Activated T-helper 2 cell treated with anti-CD3 and anti-CD28 coated beads, Interferon-gamma antibody, Interleukin-2, Interleukin-4, amounts not matched to agents 10 μg/mL and 5 μg/mL and 100 μg/mL, durations not matched to agents 14 hours and 24 hours and 36 hours (primary cell): Measurements from ENCODE around the gene ABCG1. TPM values are rescaled to one million over a fixed set of nuclear protein-coding genes. Genes with fewer than 3 reads are reported as not detected.

ENCODE experiments used
- DNase-seq: peaks from one replicate; pipeline ENCODE4 v3.0.0; 2021; ENCODE audit warnings: low spot score
- H3K27ac Mint-ChIP-seq: one replicate; pipeline ENCODE4 v1.8.0; 2021; ENCODE audit warnings: mixed read lengths
- H3K27me3 Mint-ChIP-seq: one replicate; pipeline ENCODE4 v1.8.0; 2021; ENCODE audit warnings: low read depth, mixed read lengths
- H3K36me3 Mint-ChIP-seq: one replicate; pipeline ENCODE4 v1.8.0; 2021; ENCODE audit warnings: low read depth, mixed read lengths
- H3K4me1 Mint-ChIP-seq: one replicate; pipeline ENCODE4 v1.8.0; 2021; ENCODE audit warnings: low read depth, mixed read lengths
- H3K4me3 Mint-ChIP-seq: one replicate; pipeline ENCODE4 v1.8.0; 2021; ENCODE audit warnings: low read depth, mild to moderate bottlenecking, moderate library complexity, mixed read lengths
- H3K9me3 Mint-ChIP-seq: one replicate; pipeline ENCODE4 v1.8.0; 2021; ENCODE audit warnings: mixed read lengths
- intact Hi-C: fragments of 100-400 bp; cut with micrococcal nuclease; formaldehyde crosslinking; loops from one replicate; pipeline ENCODE4 v1.15.1; 2023
- total RNA-seq: library from RNA; stranded (reverse); gene quantifications from 2 replicates; pipeline ENCODE4 v1.2.3, GENCODE V29; 2022

Gene ABCG1
- total RNA-seq, 1 donor from 2014 or later = 5.7 TPM

GRCh38 chr21:42301371-42302075 is 82.6 kb downstream of the ABCG1 start:
- intact Hi-C loops = no loop called here
- DNase-seq = no peak
- H3K4me1 Mint-ChIP-seq = peaks cover 12% of the 10 kb centered on the region
- no peak overlapping the region for H3K4me3 Mint-ChIP-seq
- peaks cover under 1% of the 10 kb centered on the region for H3K27me3 Mint-ChIP-seq
- H3K36me3 Mint-ChIP-seq = no peaks in the 10 kb centered on the region
- H3K27ac Mint-ChIP-seq = no peak overlapping the region
- no peaks in the 10 kb centered on the region for H3K9me3 Mint-ChIP-seq

- Mint-ChIP-seq H3K36me3 (no peaks in the 10 kb centered on the region), H3K27me3 (peaks cover 6% of the 10 kb centered on the region), H3K9me3 (no peaks in the 10 kb centered on the region), H3K27ac (no peak overlapping the region), H3K4me1 (peaks cover 12% of the 10 kb centered on the region), H3K4me3 (no peak overlapping the region)
- DNase-seq = no peak
- intact Hi-C loops = no loop called here
Measured at GRCh38 chr21:42302076-42302650, 83.2 kb downstream of the ABCG1 start.

GRCh38 chr21:42302794-42303193 is 83.9 kb downstream of the ABCG1 start:
- DNase-seq = no peak
- Mint-ChIP-seq H3K9me3 (no peaks in the 10 kb centered on the region), H3K4me1 (peaks cover 12% of the 10 kb centered on the region), H3K4me3 (no peak overlapping the region), H3K36me3 (no peaks in the 10 kb centered on the region), H3K27ac (no peak overlapping the region), H3K27me3 (peaks cover 8% of the 10 kb centered on the region)
- intact Hi-C loops = no loop called here

- intact Hi-C loops = no loop called here
- Mint-ChIP-seq H3K36me3 (no peaks in the 10 kb centered on the region), H3K27ac (no peak overlapping the region), H3K4me1 (peaks cover 12% of the 10 kb centered on the region), H3K4me3 (no peak overlapping the region), H3K27me3 (peaks cover 8% of the 10 kb centered on the region), H3K9me3 (no peaks in the 10 kb centered on the region)
- no peak for DNase-seq
Measured at GRCh38 chr21:42303443-42303842, 84.5 kb downstream of the ABCG1 start.

GRCh38 chr21:42304556-42305454 is 85.9 kb downstream of the ABCG1 start:
- Mint-ChIP-seq H3K27me3 (peaks cover 8% of the 10 kb centered on the region), H3K9me3 (no peaks in the 10 kb centered on the region), H3K4me1 (peaks cover 6% of the 10 kb centered on the region), H3K36me3 (no peaks in the 10 kb centered on the region), H3K4me3 (no peak overlapping the region), H3K27ac (no peak overlapping the region)
- DNase-seq = no peak
- intact Hi-C loops = no loop called here

- no peak overlapping the region for H3K27ac Mint-ChIP-seq
- H3K4me1 Mint-ChIP-seq = peaks cover 2% of the 10 kb centered on the region
- no peak overlapping the region for H3K4me3 Mint-ChIP-seq
- no peak for DNase-seq
- no peaks in the 10 kb centered on the region for H3K9me3 Mint-ChIP-seq
- intact Hi-C loops = no loop called here
- H3K36me3 Mint-ChIP-seq = no peaks in the 10 kb centered on the region
- H3K27me3 Mint-ChIP-seq = peaks cover 8% of the 10 kb centered on the region
Measured at GRCh38 chr21:42305707-42306147, 86.8 kb downstream of the ABCG1 start.

- intact Hi-C loops = no loop called here
- Mint-ChIP-seq H3K4me1 (peaks cover 2% of the 10 kb centered on the region), H3K27ac (no peak overlapping the region), H3K9me3 (no peaks in the 10 kb centered on the region), H3K36me3 (no peaks in the 10 kb centered on the region), H3K4me3 (no peak overlapping the region), H3K27me3 (peaks cover 8% of the 10 kb centered on the region)
- DNase-seq = no peak
Measured at GRCh38 chr21:42306366-42307035, 87.6 kb downstream of the ABCG1 start.

- DNase-seq = no peak
- intact Hi-C loops = no loop called here
- Mint-ChIP-seq H3K4me3 (no peak overlapping the region), H3K27me3 (peaks cover 8% of the 10 kb centered on the region), H3K4me1 (peaks cover 2% of the 10 kb centered on the region), H3K27ac (no peak overlapping the region), H3K9me3 (no peaks in the 10 kb centered on the region), H3K36me3 (no peaks in the 10 kb centered on the region)
Measured at GRCh38 chr21:42307106-42307505, 88.2 kb downstream of the ABCG1 start.

- Mint-ChIP-seq H3K4me1 (peaks cover 2% of the 10 kb centered on the region), H3K4me3 (no peak overlapping the region), H3K36me3 (no peaks in the 10 kb centered on the region), H3K9me3 (no peaks in the 10 kb centered on the region), H3K27ac (no peak overlapping the region), H3K27me3 (peaks cover 8% of the 10 kb centered on the region)
- intact Hi-C loops = no loop called here
- DNase-seq = no peak
Measured at GRCh38 chr21:42308161-42308913, 89.4 kb downstream of the ABCG1 start.

GRCh38 chr21:42308914-42309752 is 90.2 kb downstream of the ABCG1 start:
- no peak overlapping the region for H3K27ac Mint-ChIP-seq
- H3K4me3 Mint-ChIP-seq = no peak overlapping the region
- intact Hi-C loops = loop anchor here (1.0 kb wide), 1 partner anchor 141 kb away; no protein-coding TSS in a partner anchor
- H3K9me3 Mint-ChIP-seq = no peaks in the 10 kb centered on the region
- H3K27me3 Mint-ChIP-seq = peaks cover 8% of the 10 kb centered on the region
- no peaks in the 10 kb centered on the region for H3K36me3 Mint-ChIP-seq
- H3K4me1 Mint-ChIP-seq = peaks cover 2% of the 10 kb centered on the region
- no peak for DNase-seq

- Mint-ChIP-seq H3K4me1 (peaks cover 2% of the 10 kb centered on the region), H3K27ac (no peak overlapping the region)
- intact Hi-C loops = loop anchor here (1.0 to 10.0 kb wide), 2 partner anchors 141 to 225 kb away; no protein-coding TSS in a partner anchor
Measured at GRCh38 chr21:42309753-42310213, 90.8 kb downstream of the ABCG1 start.

More at GRCh38 chr21:42309753-42310213, 90.8 kb downstream of the ABCG1 start:
- H3K36me3 Mint-ChIP-seq = no peaks in the 10 kb centered on the region
- H3K27me3 Mint-ChIP-seq = peaks cover 8% of the 10 kb centered on the region
- H3K9me3 Mint-ChIP-seq = no peaks in the 10 kb centered on the region
- H3K4me3 Mint-ChIP-seq = no peak overlapping the region
- peak; percentile 66 for DNase-seq
